ENCODE measurements around the gene ARHGAP40. TPM values are rescaled to one million over a fixed set of nuclear protein-coding genes. Genes with fewer than 3 reads are reported as not detected.

Gene ARHGAP40
- total and polyA plus RNA-seq, 4 donors: 0.57 to 5.0 (median 1.1) TPM

GRCh38 chr20:38609815-38610214 lies 8.2 kb downstream of the ARHGAP40 start:
- Histone ChIP-seq H3K4me1 (ENCODE audit: control insufficient read depth in 5 of 5, insufficient read depth in 5 of 5, low read length in 5 of 5) (no peaks in the 10 kb centered on the region), H3K9ac (ENCODE audit: insufficient read depth in 1 of 2, low read length in 2 of 2) (no peak overlapping the region), H3K9me3 (ENCODE audit: control insufficient read depth in 4 of 4, insufficient read depth in 3 of 4, low read length in 3 of 4) (peaks cover 0 to 2% (median 0%) of the 10 kb centered on the region in 4 donors), H3K27ac (ENCODE audit: low read depth in 1 of 2, low read length in 1 of 2) (no peak overlapping the region), H3K4me3 (no peak overlapping the region), H3K27me3 (ENCODE audit: control insufficient read depth in 3 of 3, insufficient read depth in 3 of 3, low read length in 2 of 3) (peaks cover 0 to 10% (median 3%) of the 10 kb centered on the region in 3 donors), H3K36me3 (ENCODE audit: control insufficient read depth in 4 of 4, insufficient read depth in 4 of 4, low read length in 4 of 4) (no peaks in the 10 kb centered on the region)
- ATAC-seq (ENCODE audit: insufficient read depth, low FRiP score): no peak
- no peak for DNase-seq
- no peak for TF ChIP-seq CTCF (IDR thresholded peaks at IDR 0.05; ENCODE audit: control extremely low read depth, extremely low read depth)
- WGBS, 2 donors: 93 to 99% methylated on average over 4 of the region's 4 CpGs

GRCh38 chr20:38610521-38610920 lies 8.9 kb downstream of the ARHGAP40 start:
- no peak overlapping the region for H3K4me3 ChIP-seq
- no peak for DNase-seq
- no peak overlapping the region for H3K27ac ChIP-seq (ENCODE audit: low read depth in 1 of 2, low read length in 1 of 2)
- H3K36me3 ChIP-seq (ENCODE audit: control insufficient read depth in 4 of 4, insufficient read depth in 4 of 4, low read length in 4 of 4): no peaks in the 10 kb centered on the region
- no peaks in the 10 kb centered on the region for H3K4me1 ChIP-seq (ENCODE audit: control insufficient read depth in 5 of 5, insufficient read depth in 5 of 5, low read length in 5 of 5)
- no peak for ATAC-seq (ENCODE audit: insufficient read depth, low FRiP score)
- H3K27me3 ChIP-seq (ENCODE audit: control insufficient read depth in 3 of 3, insufficient read depth in 3 of 3, low read length in 2 of 3): peaks cover 0 to 10% (median 3%) of the 10 kb centered on the region in 3 donors
- peaks cover 0 to 2% (median 0%) of the 10 kb centered on the region in 4 donors for H3K9me3 ChIP-seq (ENCODE audit: control insufficient read depth in 4 of 4, insufficient read depth in 3 of 4, low read length in 3 of 4)
- TF ChIP-seq CTCF (IDR thresholded peaks at IDR 0.05; ENCODE audit: control extremely low read depth, extremely low read depth): no peak
- H3K9ac ChIP-seq (ENCODE audit: insufficient read depth in 1 of 2, low read length in 2 of 2): no peak overlapping the region
- WGBS, 2 donors: 67 to 77% methylated on average over 5 of the region's 5 CpGs

- no peaks in the 10 kb centered on the region for H3K36me3 ChIP-seq (ENCODE audit: control insufficient read depth in 4 of 4, insufficient read depth in 4 of 4, low read length in 4 of 4)
- no peak overlapping the region for H3K4me3 ChIP-seq
- DNase-seq (no peak), ATAC-seq (ENCODE audit: insufficient read depth, low FRiP score) (no peak)
- no peak for TF ChIP-seq CTCF (IDR thresholded peaks at IDR 0.05; ENCODE audit: control extremely low read depth, extremely low read depth)
- no peaks in the 10 kb centered on the region for H3K4me1 ChIP-seq (ENCODE audit: control insufficient read depth in 5 of 5, insufficient read depth in 5 of 5, low read length in 5 of 5)
- 68 to 69% methylated on average over 5 of the region's 5 CpGs for WGBS, 2 donors
- no peak overlapping the region for H3K27ac ChIP-seq (ENCODE audit: low read depth in 1 of 2, low read length in 1 of 2)
- peaks cover 0 to 9% (median 0%) of the 10 kb centered on the region in 3 donors for H3K27me3 ChIP-seq (ENCODE audit: control insufficient read depth in 3 of 3, insufficient read depth in 3 of 3, low read length in 2 of 3)
- no peak overlapping the region for H3K9ac ChIP-seq (ENCODE audit: insufficient read depth in 1 of 2, low read length in 2 of 2)
- peaks cover 0 to 2% (median 0%) of the 10 kb centered on the region in 4 donors for H3K9me3 ChIP-seq (ENCODE audit: control insufficient read depth in 4 of 4, insufficient read depth in 3 of 4, low read length in 3 of 4)
Observed at GRCh38 chr20:38612751-38613515, 11.3 kb downstream of the ARHGAP40 start.

All from lung (tissue), 12 donors.